CD4-positive, alpha-beta T cell treated with Interleukin-17A for 1 hour (primary cell): Measurements from ENCODE around the gene DIO3.

Experiments
- DNase-seq: peaks from one replicate; pipeline ENCODE4 v3.0.0-alpha.2; 2020

Gene DIO3

GRCh38 chr14:101600336-101600890, 39.1 kb downstream of the DIO3 start:
- no peak for DNase-seq

GRCh38 chr14:101600891-101601605, 39.8 kb downstream of the DIO3 start:
- DNase-seq: no peak

- no peak for DNase-seq
These were observed 40.5 kb downstream of the DIO3 start for GRCh38 chr14:101601606-101602465.

- DNase-seq: no peak
These were observed 41.2 kb downstream of the DIO3 start for GRCh38 chr14:101602466-101602840.

GRCh38 chr14:101603096-101603495, 41.8 kb downstream of the DIO3 start:
- DNase-seq: no peak

GRCh38 chr14:101604228-101604934, 43.1 kb downstream of the DIO3 start:
- no peak for DNase-seq

GRCh38 chr14:101604935-101605780, 43.9 kb downstream of the DIO3 start:
- no peak for DNase-seq

GRCh38 chr14:101605836-101606235, 44.5 kb downstream of the DIO3 start:
- DNase-seq: no peak
